Activated T-cell treated with anti-CD3 and anti-CD28 coated beads for 48 hours (primary cell): ENCODE measurements around the gene CDK16.

Experiments used
- DNase-seq: peaks from one replicate; pipeline ENCODE4 v3.0.0-alpha.2; 2020; ENCODE audit warnings: low read depth

The CDK16 gene

GRCh38 chrX:47218280-47218919 is at the start of gene CDK16:
TSS of gene CDK16 (plus strand) at chrX:47218681. CDS start at chrX:47223558, 4,877 bp downstream.
- peak; percentile 65 for DNase-seq

- DNase-seq: no peak
These were observed 49.2 kb upstream of the CDK16 start for GRCh38 chrX:47169273-47169672.

GRCh38 chrX:47169726-47170515 is 48.6 kb upstream of the CDK16 start:
- DNase-seq: no peak

DNA sequence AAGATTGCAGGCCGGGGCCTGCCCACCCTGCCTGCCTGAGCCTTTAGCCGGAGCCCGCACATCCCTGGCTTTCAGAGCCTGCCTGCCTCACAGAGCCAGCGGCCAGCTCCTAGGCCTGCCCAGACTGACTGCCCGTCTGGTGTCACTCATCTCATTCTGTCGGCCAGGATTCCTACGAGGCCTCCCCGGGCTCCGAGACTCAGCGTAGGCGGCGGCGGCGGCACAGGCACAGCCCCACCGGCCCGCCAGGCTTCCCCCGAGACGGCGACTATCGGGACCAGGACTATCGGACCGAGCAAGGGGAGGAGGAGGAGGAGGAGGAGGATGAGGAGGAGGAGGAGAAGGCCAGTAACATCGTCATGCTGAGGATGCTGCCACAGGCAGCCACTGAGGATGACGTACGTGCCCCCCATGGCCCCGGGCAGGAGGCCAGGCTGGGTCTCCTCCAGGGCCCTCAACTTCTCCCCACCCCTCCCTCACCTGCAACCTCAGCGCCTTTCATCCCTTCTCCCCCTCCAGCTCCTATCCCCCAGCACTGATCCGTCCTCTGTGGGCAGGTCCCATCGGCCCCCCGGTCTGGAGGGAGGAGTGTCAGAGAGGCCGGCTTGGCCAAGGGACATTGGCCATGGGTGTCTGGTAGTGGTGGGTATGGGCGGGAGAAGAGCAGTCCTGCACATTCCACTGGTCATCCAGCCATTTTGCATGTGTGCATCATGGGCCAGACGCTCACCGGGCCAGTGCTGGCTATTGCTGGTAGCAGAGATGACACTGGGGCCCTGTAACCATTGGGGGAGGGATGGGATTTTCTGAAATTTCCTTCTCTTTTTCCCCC is 47.4 kb upstream of the CDK16 start:
- DNase-seq: no peak

GRCh38 chrX:47171996-47172395 is 46.5 kb upstream of the CDK16 start:
- DNase-seq: no peak

DNA sequence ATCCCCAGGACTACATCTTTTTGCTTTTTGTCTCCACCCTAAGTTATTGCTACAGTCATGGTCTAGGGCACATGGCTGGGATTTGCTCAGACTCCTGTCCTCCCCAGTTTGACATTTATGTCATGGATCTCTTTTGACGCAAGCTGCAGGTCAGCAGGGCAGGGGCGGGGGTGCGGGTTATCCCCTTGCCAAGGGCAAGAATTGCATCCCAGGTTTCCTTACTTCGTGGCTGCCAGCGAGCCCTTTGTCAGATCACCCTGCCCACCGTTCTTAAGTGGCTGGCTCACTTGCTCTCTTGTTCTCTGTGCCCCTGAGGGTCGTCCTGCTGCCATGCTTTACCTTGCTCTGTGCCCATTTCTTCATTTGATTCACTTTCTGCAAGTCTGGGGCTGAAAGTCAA is 45.9 kb upstream of the CDK16 start:
- DNase-seq: no peak

- no peak for DNase-seq
These were observed 45.3 kb upstream of the CDK16 start for GRCh38 chrX:47172971-47173792.

- no peak for DNase-seq
These were observed 44.1 kb upstream of the CDK16 start for GRCh38 chrX:47174376-47174775.

DNA sequence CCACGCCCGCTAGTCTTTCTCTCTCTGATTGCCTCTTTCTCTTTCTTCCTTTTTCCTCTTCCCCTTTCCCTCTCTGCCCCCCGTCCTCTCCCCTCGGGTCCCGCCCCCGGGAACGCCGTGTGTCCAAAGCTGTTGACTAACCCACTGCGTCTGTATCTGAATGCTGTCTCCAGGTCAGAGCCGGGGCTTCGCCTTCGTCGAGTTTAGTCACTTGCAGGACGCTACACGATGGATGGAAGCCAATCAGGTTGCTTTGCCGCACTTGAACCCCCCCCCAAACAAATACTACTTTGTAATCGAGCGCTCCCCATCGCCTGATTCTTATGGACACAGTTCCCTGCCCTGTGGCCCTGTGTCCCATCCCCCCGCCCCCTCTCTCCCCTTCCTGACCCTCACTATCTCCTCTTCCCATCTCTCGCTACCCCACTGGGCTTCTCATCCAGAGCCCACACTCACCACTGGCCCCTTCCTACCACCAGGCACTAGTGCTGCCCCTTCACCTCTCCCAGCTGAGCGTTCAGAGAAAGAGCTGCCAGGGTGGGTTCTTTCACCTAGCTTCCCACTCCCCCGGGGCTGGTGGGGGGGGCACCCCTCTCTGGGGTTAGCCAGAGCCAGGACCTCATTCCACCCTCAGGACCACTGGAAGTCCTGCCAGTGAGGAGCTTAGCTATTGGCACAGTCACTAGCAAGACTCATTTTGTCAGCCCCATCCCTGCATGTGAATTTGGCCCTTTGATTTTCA is 43.5 kb upstream of the CDK16 start:
- DNase-seq: no peak

- DNase-seq: no peak
These were observed 42.9 kb upstream of the CDK16 start for GRCh38 chrX:47175588-47175980.

DNA sequence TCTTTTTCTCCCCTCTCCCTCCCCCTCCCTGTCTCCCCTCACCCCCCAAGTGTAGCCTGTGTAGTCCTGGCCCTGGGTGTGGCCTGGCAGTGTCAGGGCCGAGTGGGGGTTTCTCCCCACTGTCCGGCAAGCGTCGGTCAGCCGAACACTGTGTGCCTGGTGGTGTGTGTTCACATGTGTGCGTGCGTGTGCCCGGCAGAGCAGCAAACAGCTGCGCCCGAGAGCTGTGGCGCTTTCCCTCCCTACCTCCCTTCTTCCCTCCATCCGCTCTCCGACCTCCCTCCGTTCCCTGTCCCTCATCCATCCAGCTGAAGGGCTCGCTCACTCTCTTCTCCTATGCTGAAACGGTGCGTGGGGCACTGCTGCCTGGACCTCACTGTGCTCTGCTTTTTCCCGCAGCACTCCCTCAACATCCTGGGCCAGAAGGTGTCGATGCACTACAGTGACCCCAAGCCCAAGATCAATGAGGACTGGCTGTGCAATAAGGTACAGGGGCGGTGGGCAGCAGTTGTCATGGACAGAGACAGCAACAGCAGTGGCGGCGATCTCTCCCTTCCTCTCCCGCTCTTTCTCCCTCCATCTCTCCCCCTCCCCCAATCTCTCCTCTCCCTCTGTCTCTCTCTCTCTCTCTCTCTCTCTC is 42.3 kb upstream of the CDK16 start:
- no peak for DNase-seq

GRCh38 chrX:47177079-47177478 is 41.4 kb upstream of the CDK16 start:
- no peak for DNase-seq

DNA sequence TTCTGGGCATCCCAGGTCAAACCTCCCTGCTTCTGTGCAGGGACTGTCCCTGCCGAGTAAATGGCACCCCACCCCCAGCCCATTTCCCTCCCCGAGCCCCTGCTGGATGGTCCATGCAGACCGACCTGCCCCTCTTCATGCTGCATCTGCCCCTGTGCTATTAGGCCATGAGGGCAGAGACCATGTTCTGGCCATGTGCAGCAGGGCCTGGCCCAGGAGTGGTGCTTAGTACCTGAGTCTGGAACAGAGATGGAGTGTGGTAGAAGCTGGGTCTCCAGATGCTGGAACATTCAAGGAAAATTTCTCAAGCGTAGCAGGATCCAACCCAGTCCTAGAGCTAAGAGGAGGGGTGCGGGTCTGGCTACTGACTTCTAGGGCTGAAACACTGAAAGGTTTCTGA is 40.1 kb upstream of the CDK16 start:
- no peak for DNase-seq

DNA sequence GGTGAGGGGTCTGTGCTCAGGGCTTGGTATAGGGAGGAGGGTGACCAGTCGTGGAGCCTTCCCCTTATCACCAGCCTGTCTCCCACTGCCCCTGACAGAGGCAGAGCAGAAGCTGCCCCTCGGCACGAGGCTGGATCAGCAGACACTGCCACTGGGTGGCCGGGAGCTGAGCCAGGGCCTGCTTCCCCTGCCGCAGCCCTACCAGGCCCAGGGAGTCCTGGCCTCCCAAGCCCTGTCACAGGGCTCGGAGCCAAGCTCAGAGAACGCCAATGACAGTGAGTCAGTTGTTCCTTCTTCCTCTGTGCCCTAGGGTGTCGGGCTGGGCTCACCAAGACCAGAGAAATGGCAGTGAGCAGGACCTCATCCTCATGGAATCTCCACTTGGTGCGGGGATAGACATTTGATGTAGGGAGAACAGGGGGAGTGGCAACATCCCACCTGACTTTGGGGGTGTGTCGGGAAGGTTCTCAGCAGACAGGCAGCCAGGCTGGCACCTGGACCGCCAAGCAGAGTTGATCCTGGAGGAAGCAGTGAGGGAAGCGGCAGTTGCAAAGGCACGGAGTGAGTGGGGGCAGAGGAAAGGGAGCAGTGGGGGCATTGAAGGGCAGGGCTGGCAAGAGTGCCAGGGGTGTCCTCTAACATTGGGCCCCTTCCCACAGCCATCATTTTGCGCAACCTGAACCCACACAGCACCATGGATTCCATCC is 39.1 kb upstream of the CDK16 start:
- no peak for DNase-seq

GRCh38 chrX:47179928-47180255 is 38.6 kb upstream of the CDK16 start:
- DNase-seq: no peak

GRCh38 chrX:47180346-47180745 is 38.1 kb upstream of the CDK16 start:
- DNase-seq: no peak

GRCh38 chrX:47181301-47181700 is 37.2 kb upstream of the CDK16 start:
- no peak for DNase-seq

DNA sequence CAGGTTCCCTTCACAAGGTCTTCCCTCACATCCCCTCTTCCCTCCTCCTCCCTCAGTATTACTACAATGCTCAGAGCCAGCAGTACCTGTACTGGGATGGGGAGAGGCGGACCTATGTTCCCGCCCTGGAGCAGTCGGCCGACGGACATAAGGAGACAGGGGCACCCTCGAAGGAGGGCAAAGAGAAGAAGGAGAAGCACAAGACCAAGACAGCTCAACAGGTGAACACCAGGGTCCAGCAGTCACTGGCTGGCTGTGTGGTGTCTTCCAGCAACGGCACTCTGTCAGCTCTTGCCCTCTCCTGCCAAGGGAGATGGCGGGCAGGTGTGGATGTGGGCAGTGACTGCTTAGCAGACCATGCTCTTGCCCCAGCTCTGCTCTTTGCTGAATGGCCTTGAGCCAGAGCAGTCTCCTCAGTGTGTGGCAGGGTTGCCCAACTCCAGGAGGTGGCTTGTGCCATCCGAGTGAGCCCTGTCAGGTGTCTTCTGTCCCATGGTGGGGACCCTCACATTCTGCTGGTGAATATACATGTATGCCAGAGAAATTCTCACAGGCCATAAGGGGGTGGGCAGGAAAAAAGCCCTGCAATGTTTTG is 36.3 kb upstream of the CDK16 start:
- DNase-seq: no peak

DNA sequence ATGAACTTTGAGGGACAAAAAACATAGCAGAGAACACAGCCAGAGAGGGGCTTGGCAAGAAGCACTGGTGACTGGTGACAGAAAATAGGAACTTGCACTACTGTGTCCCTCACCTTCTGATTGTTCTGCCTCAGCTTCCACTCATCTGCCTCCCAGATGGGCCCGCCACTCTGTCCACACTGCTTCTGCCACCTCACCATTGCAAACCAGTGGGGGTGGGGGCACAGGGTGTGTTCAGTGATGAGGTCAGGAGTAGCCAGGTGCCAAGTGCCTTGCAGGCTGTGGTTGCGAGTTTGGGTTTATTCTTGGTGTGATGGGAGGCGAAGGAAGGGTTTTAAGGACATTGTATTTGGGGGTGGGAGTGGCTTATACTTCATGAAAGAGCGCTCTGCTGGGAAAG is 34.0 kb upstream of the CDK16 start:
- no peak for DNase-seq

DNA sequence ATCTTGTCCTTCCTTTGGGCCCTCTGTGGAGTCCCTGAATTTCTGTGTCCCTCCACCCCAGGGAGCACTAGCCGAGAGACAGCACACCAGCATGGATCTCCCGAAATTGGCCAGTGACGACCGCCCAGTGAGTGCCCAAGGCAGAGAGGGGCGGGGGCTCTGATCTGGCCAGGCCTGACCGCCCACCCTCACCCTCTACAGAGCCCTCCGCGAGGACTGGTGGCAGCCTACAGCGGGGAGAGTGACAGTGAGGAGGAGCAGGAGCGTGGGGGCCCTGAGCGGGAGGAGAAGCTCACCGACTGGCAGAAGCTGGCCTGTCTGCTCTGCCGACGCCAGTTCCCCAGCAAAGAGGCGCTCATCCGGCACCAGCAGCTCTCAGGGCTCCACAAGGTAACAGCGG is 33.2 kb upstream of the CDK16 start:
- no peak for DNase-seq
